Measurements from ENCODE around the gene OAS1. TPM values are rescaled to one million over a fixed set of nuclear protein-coding genes. Genes with fewer than 3 reads are reported as not detected.

OAS1 gene
- total and polyA plus RNA-seq, 9 of the 15 experiments (the other 6 are each of a cell fraction or from before 2014, with no cell fraction given), result 0.06 to 0.25 TPM; not detected in 7

GRCh38 chr12:112907415-112908157 is 824 bp downstream of the OAS1 start:
- POLR2A ChIA-PET, result interaction anchor here (1.2 kb wide), 1 partner anchor 10 kb away, joined by 4 read pairs; no protein-coding TSS in a partner anchor

More at GRCh38 chr12:112907415-112908157, 824 bp downstream of the OAS1 start:
- Histone ChIP-seq H3K27me3 (ENCODE audit: control insufficient read depth in 2 of 2, insufficient read depth in 2 of 2, low read length in 2 of 2) (peaks cover 0 to 4% of the 10 kb centered on the region in 2 experiments; a peak in 2 of 5 replicates), H3K4me1 (replicated peaks in 1 of 2; ENCODE audit: control insufficient read depth in 2 of 2, insufficient read depth in 2 of 2, low read length in 2 of 2) (no peaks in the 10 kb centered on the region), H3K27ac (ENCODE audit: extremely low read depth, low read depth, low read length) (no peak overlapping the region), H3K9me1 (ENCODE audit: control insufficient read depth, insufficient read depth, low read length) (no peaks in the 10 kb centered on the region), H2AFZ (ENCODE audit: low read depth, low read length) (no peak overlapping the region), H3K79me2 (ENCODE audit: control insufficient read depth, insufficient read depth, low read length) (no peaks in the 10 kb centered on the region), H3K9ac (ENCODE audit: insufficient read depth in 1 of 2, low read depth in 2 of 2, low read length in 2 of 2) (no peak overlapping the region), H3K9me3 (replicated peaks; ENCODE audit: control insufficient read depth, insufficient read depth, low read depth, low read length) (no peaks in the 10 kb centered on the region), H3K4me3 (no peak overlapping the region), H3K4me2 (ENCODE audit: insufficient read depth, low read length) (no peak overlapping the region), H3K36me3 (ENCODE audit: control insufficient read depth, insufficient read depth, low read length) (no peaks in the 10 kb centered on the region), H4K20me1 (replicated peaks; ENCODE audit: control insufficient read depth, insufficient read depth, low read length) (no peaks in the 10 kb centered on the region)
- ATAC-seq (no peak), FAIRE-seq (no peak), DNase-seq (ENCODE audit: extremely low read depth in 1 of 4, low spot score in 3 of 4) (no peak)
- TF ChIP-seq FOS (IDR thresholded peaks at IDR 0.05; ENCODE audit: extremely low read depth, insufficient read length) (no peak), U2AF2 (optimal IDR thresholded peaks at IDR 0.05; ENCODE audit: low read depth, low read length) (no peak), NR3C1 (CRISPR knock-in tag; IDR thresholded peaks at IDR 0.05) (no peak), GATA2 (CRISPR knock-in tag; IDR thresholded peaks at IDR 0.05) (no peak), PYGO2 (tag; IDR thresholded peaks at IDR 0.05) (no peak), PRPF4 (IDR thresholded peaks at IDR 0.05; ENCODE audit: insufficient read depth, low read depth, low read length, poor library complexity, severe bottlenecking) (no peak), MAFG (tag; conservative IDR thresholded peaks at IDR 0.05) (no peak), SMARCC2 (IDR thresholded peaks at IDR 0.05; ENCODE audit: low read depth) (no peak), NBN (IDR thresholded peaks at IDR 0.05; ENCODE audit: low read depth) (no peak), KAT8 (IDR thresholded peaks at IDR 0.05; ENCODE audit: low read depth) (no peak), RHOXF2B (CRISPR knock-in tag; conservative IDR thresholded peaks at IDR 0.05) (no peak), PHF21A (IDR thresholded peaks at IDR 0.05; ENCODE audit: borderline replicate concordance, low read depth) (no peak), SRSF9 (IDR thresholded peaks at IDR 0.05; ENCODE audit: borderline replicate concordance, low read depth, low read length) (no peak), ZNF668 (CRISPR knock-in tag; IDR thresholded peaks at IDR 0.05) (no peak), SMARCA5 (IDR thresholded peaks at IDR 0.05) (no peak), ZNF280A (IDR thresholded peaks at IDR 0.05; ENCODE audit: low read depth, partially characterized antibody) (no peak), ZFX (CRISPR knock-in tag; IDR thresholded peaks at IDR 0.05) (no peak), ZNF655 (CRISPR knock-in tag; IDR thresholded peaks at IDR 0.05) (no peak), SP2 (IDR thresholded peaks at IDR 0.05; ENCODE audit: extremely low read depth, low read depth, low read length, poor library complexity, severe bottlenecking) (no peak)
- BruUV-seq (replicated peaks), result no TSS peak
- in situ Hi-C loops (cut with MboI) (no loop called here), intact Hi-C loops (cut with micrococcal nuclease) (no loop called here)
- CTCF ChIA-PET (ENCODE audit: low intra/inter-chr PET ratio), result no interaction called here
- 0% methylated on average over 7 of the region's 7 CpGs for WGBS (ENCODE audit: insufficient coverage, low coverage, missing lambda C conversion rate)
